MM.1S (cell line): ENCODE results near the gene RAB4B.

Source experiments
- DNase-seq: peaks from one replicate; pipeline ENCODE4 v3.0.0-alpha.2; 2015
- H2AFZ ChIP-seq: fragments of 300-600 bp; sonication (generic); 2 replicates; pipeline ENCODE4 v1.6.0; 2016; ENCODE audit warnings: antibody characterized with exemption, low read length
- H3F3A ChIP-seq: fragments of 300-600 bp; sonication (generic); 2 replicates; pipeline ENCODE4 v1.6.1; 2016; ENCODE audit warnings: mild to moderate bottlenecking, antibody characterized with exemption, low read length, moderate library complexity, mixed read lengths; ENCODE audit not compliant: insufficient read depth
- H3K27ac ChIP-seq: fragments of 300-600 bp; sonication (generic); 2 replicates; pipeline ENCODE4 v1.5.1; 2016; ENCODE audit warnings: mild to moderate bottlenecking, low read length
- H3K27me3 ChIP-seq: fragments of 300-600 bp; sonication (generic); replicated peaks from 2 replicates; pipeline ENCODE4 v1.6.0; 2016; ENCODE audit warnings: low read length; ENCODE audit not compliant: insufficient read depth
- H3K36me3 ChIP-seq: fragments of 300-600 bp; sonication (generic); replicated peaks from 2 replicates; pipeline ENCODE4 v1.6.1; 2016; ENCODE audit warnings: mild to moderate bottlenecking, low read length, mixed read lengths; ENCODE audit not compliant: insufficient read depth
- H3K4me1 ChIP-seq: fragments of 300-600 bp; sonication (generic); 2 replicates; pipeline ENCODE4 v1.6.1; 2016; ENCODE audit warnings: low read length, mixed read lengths
- H3K4me2 ChIP-seq: fragments of 300-600 bp; sonication (generic); 2 replicates; pipeline ENCODE4 v1.6.0; 2016; ENCODE audit warnings: low read depth, low read length
- H3K4me3 ChIP-seq: fragments of 300-600 bp; sonication (generic); 2 replicates; pipeline ENCODE4 v1.5.1; 2016; ENCODE audit warnings: low read length, mixed read lengths
- H3K79me2 ChIP-seq: fragments of 300-600 bp; sonication (generic); 2 replicates; pipeline ENCODE4 v1.6.1; 2016; ENCODE audit warnings: mixed run types, low read length, mixed read lengths
- H3K9ac ChIP-seq: fragments of 300-600 bp; sonication (generic); 2 replicates; pipeline ENCODE4 v1.6.1; 2016; ENCODE audit warnings: low read length, mixed read lengths
- H3K9me2 ChIP-seq: fragments of 300-600 bp; sonication (generic); replicated peaks from 2 replicates; pipeline ENCODE4 v1.6.1; 2016; ENCODE audit warnings: mild to moderate bottlenecking, low read length, mixed read lengths; ENCODE audit not compliant: insufficient read depth
- H3K9me3 ChIP-seq: fragments of 300-600 bp; sonication (generic); replicated peaks from 2 replicates; pipeline ENCODE4 v1.6.1; 2016; ENCODE audit warnings: mild to moderate bottlenecking, low read length, mixed read lengths; ENCODE audit not compliant: insufficient read depth
- H4K20me1 ChIP-seq: fragments of 300-600 bp; sonication (generic); 2 replicates; pipeline ENCODE4 v1.6.1; 2016; ENCODE audit warnings: mild to moderate bottlenecking, low read length, moderate library complexity, mixed read lengths; ENCODE audit not compliant: insufficient read depth
- CTCF ChIP-seq: fragments of 300-600 bp; sonication (generic); IDR thresholded peaks from 2 replicates; pipeline ENCODE4 v1.5.1; 2016; ENCODE audit warnings: antibody characterized with exemption, low read length, mixed read lengths
- EZH2 ChIP-seq: fragments of 300-600 bp; sonication (generic); optimal IDR thresholded peaks from 2 replicates; pipeline ENCODE3; 2017; ENCODE audit warnings: low read depth, mild to moderate bottlenecking, antibody characterized with exemption, low read length, mixed read lengths
- EZH2phosphoT487 ChIP-seq: fragments of 300-600 bp; sonication (generic); IDR thresholded peaks from 2 replicates; pipeline ENCODE4 v1.6.1; 2018; ENCODE audit warnings: antibody characterized with exemption, low read length

Gene RAB4B

GRCh38 chr19:40741527-40742390 lies 36.3 kb upstream of the RAB4B start:
- Histone ChIP-seq H3K27me3 (no peaks in the 10 kb centered on the region), H3F3A (no peaks in the 10 kb centered on the region), H4K20me1 (no peaks in the 10 kb centered on the region), H3K4me2 (no peak overlapping the region), H2AFZ (no peak overlapping the region), H3K9me2 (no peaks in the 10 kb centered on the region), H3K4me1 (no peaks in the 10 kb centered on the region), H3K36me3 (no peaks in the 10 kb centered on the region), H3K27ac (no peak overlapping the region), H3K4me3 (no peak overlapping the region), H3K9ac (no peak overlapping the region), H3K79me2 (no peaks in the 10 kb centered on the region), H3K9me3 (no peaks in the 10 kb centered on the region)
- DNase-seq, result no peak
- TF ChIP-seq EZH2 (no peak), CTCF (no peak), EZH2phosphoT487 (no peak)

- Histone ChIP-seq H3K36me3 (no peaks in the 10 kb centered on the region), H3K9ac (no peak overlapping the region), H2AFZ (no peak overlapping the region), H3K9me2 (no peaks in the 10 kb centered on the region), H3K79me2 (no peaks in the 10 kb centered on the region), H3K27me3 (no peaks in the 10 kb centered on the region), H4K20me1 (no peaks in the 10 kb centered on the region), H3K4me3 (no peak overlapping the region), H3K9me3 (no peaks in the 10 kb centered on the region), H3K4me2 (no peak overlapping the region), H3K4me1 (no peaks in the 10 kb centered on the region), H3F3A (no peaks in the 10 kb centered on the region), H3K27ac (no peak overlapping the region)
- DNase-seq, result no peak
- TF ChIP-seq EZH2, result no peak
- no peak for TF ChIP-seq CTCF
- no peak for TF ChIP-seq EZH2phosphoT487
Observed at GRCh38 chr19:40742477-40742876, 35.6 kb upstream of the RAB4B start.

- no peak overlapping the region for H2AFZ ChIP-seq
- DNase-seq, result no peak
Observed at GRCh38 chr19:40742886-40743285, 35.2 kb upstream of the RAB4B start.

More at GRCh38 chr19:40742886-40743285, 35.2 kb upstream of the RAB4B start:
- TF ChIP-seq CTCF (no peak), EZH2phosphoT487 (no peak), EZH2 (no peak)
- no peak overlapping the region for H3K9ac ChIP-seq
- H3F3A ChIP-seq, result no peaks in the 10 kb centered on the region
- no peaks in the 10 kb centered on the region for H3K27me3 ChIP-seq
- no peaks in the 10 kb centered on the region for H4K20me1 ChIP-seq
- H3K4me3 ChIP-seq, result no peak overlapping the region
- H3K9me3 ChIP-seq, result no peaks in the 10 kb centered on the region
- H3K4me1 ChIP-seq, result no peaks in the 10 kb centered on the region
- H3K4me2 ChIP-seq, result no peak overlapping the region
- H3K79me2 ChIP-seq, result no peaks in the 10 kb centered on the region
- no peak overlapping the region for H3K27ac ChIP-seq
- no peaks in the 10 kb centered on the region for H3K9me2 ChIP-seq
- no peaks in the 10 kb centered on the region for H3K36me3 ChIP-seq
